HG03103 (cell line): Measurements from ENCODE around the gene RPN2.

Experiments used
- ATAC-seq: cut with Tn5 transposase; IDR thresholded peaks from one replicate; pipeline ENCODE4 v1.9.1; 2021; ENCODE audit warnings: low read depth; ENCODE audit not compliant: unreplicated experiment

RPN2 gene

DNA sequence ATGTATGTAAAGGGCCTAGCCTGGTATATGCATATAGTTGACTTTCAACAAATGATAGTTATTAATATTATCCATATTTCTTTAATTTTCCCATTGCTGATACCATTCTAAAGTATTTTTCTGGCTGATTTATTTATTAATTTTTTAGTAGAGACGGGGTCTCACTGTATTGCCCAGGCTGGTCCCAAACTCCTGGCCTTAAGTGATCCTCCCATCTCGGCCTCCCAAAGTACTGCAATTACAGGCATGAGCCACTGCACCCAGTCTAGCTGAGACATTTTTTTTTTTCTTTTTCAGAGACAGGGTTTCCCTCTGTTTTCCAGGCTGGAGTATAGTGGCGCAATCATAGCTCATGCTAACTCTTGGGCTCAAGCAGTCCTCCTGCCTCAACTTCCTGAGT, 30.1 kb downstream of the RPN2 start:
- ATAC-seq = no peak

DNA sequence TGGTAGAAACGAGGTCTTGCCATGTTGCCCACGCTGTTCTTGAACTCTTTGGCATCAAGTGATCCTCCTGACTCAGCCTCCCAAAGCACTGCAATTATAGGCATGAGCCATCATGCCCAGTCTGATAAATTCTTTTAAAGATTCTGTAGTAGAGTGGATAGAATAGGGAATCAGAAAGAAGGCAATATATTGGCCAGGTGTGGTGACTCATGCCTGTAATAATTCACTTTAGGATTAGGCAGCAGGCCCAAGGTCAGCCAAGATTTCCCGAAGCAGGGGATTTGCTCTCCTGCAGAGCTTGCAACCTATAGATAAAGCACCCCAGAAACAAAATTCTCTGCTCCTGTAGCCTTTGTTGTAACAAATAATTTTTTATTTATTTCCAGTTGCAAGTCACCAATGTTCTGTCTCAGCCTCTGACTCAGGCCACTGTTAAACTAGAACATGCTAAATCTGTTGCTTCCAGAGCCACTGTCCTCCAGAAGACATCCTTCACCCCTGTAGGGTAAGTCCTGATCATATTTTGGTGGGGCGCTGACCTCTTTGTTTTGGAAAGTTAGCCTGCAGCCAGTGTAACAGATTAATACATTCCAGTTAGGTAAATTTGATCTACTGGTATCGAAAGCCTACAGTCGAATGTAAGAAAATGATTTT, 30.7 kb downstream of the RPN2 start:
- no peak for ATAC-seq

DNA sequence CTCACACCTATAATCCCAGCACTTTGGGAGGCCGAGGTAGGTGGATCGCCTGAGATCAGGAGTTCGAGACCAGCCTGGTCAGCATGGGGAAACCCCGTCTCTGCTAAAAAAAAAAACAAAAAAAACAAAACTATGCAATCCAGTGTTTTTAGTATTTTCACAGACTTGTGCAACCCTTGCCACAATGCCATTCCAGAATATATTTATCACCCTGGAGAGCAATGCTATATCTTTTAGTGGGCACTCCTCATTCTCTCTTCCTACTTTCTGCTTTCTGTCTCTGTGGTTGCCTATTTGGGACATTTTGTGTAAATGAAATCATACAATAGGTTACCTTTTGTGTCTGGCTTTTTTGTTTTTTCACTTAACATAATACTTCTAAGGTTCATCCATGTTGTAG, 39.3 kb downstream of the RPN2 start:
- no peak for ATAC-seq

DNA sequence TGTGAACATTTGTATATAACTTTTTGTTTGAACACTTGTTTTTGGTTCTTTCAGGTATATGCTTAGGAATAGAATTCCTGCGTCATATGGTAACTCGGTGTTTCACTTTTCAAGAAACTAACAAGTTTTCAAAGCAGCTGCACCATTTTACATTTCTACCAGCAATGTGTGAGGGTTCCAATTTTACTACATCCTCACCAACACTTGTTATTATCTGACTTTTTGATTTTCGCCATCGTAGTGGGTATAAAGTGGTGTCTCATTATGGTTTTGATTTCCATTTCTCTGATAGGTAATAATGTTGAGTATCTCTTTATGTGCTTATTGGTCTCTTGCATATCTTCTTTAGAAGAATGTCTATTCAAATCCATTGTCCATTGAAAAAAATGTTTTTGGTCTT, 39.8 kb downstream of the RPN2 start:
- ATAC-seq = no peak

DNA sequence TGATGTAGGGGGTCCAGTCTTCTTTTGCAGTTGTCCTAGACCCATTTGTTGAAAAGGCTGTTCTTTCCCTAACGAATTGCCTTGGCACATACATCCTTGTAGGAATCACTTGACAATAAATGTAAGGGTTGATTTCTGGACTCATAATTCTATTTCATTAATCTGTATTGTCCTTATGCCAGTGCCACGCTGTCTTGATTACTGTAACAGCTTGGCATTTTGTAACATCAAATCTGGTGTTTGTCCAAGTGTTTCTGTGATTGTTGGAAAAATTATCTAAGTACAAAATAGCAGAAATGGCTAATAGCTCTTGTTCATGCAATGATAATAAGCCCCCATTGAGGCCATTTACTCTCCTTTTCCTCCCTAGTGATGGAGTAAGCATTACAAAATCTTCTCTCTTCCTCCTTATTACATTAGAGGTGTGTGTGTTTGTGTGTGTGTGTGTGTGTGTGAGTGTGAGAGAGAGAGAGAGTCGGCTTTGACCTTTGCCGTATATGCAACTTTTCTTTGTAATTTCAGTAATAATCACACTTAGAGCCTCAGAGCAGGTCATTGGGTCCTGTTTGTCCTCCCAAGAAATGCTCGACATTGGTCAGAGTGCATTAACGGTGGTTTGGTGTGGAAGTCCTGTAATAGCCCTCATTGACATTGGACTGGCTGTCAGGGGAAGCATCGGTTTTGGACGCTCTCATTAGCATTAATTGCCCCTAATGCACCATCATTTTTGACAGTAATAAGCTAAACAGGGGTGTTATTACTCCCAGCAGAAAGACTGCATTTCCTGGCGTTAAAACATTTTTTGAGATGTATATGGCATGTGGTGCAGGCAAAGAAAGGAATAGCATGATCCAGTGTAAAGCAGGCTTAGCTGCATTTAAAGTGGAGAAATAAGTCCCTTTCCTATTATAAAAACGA, 40.9 kb downstream of the RPN2 start:
- ATAC-seq = no peak

DNA sequence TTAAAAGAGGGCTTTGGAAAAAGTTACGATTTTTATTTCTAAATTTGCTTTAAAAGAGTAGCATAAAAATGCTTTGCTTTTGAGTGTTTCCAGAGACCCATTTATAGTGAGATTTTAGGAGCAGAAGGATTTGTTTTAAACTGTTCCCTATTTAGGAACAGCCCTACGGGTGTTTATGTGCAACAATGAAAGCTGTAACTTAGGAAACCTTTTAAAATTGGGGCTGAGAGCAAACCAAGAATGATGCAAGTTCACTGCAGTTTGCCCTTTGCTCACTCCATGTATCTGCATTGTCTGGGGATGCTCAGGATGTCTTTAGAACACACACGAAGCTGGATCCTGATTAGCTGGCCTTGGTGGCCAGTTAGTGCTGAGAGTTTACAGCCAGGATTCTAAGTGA, 41.6 kb downstream of the RPN2 start:
- ATAC-seq = no peak

DNA sequence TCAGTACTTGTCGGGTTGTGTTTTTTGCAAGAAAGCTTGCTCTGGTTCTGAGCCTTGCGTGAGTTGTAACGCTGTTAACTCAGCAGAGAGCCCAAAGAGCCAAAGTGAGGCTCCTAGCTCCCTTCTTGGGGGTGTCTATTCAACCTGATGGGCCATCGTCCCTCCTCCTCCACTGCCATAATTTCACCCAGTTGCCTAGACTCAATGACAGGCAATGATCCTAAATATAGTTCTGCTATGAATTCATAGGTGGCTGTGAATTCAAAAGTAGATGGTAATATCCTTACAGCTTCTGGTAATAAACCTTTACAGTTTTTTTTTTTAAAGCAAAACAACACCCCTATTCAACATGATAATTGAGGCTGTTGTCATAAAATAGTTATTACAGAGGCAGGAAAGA, 43.0 kb downstream of the RPN2 start:
- no peak for ATAC-seq

DNA sequence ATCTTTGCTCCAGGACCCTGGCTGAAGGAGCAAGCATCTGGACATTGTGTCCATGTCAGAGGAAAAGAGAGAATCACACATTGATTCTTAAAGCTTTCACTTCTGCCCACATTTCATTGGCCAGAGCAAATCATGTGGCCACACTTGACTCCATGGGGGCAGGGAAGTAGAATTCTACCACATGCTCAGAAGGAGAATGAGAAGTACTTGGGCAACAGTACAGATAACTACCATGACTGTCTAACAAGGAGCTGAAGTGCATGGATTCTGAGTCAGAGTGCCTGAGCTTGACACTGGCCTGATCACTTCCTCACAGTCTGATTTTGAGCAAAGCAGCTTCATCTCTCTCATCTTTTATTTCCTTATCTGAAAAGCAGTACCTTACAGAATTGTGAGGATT, 43.9 kb downstream of the RPN2 start:
- ATAC-seq = no peak

DNA sequence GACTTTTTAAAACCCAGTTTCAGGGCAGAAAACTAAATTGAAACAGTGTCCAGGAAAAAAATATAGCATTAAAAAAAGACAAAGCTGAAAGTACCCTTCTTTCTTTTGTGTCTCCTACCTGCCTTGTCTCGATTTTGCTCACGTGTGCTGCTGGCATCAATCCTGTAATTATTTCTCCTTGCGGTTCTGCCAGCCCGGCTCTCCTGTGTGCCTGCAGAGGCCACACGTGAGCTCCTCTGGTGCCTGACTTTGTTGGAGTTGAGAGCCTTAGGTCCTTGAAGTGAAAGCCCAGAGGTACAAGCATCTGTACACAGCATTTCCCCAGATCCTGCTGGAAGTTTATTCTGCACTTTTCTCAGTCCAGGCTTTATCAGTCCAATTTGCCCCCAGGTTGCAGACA, 46.0 kb downstream of the RPN2 start:
- no peak for ATAC-seq

DNA sequence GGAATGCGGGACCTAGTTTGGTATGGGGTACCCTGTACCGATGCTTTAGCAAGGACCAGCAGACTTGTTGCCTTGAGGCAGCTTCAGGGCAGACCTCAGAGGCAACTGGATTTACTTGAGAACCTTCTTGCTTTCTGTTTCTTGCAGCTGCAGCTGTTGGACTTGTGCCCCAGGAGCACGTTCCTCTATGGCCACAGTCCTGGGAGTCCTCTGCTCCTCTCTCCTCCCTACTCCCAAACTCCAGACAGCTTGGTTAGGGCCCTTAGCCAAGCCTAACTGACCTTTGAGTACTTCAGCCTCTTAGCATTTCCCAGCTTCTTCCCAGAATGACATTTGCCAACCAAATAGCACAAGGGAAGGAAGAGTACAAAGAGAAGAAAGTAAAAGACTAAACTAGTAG, 47.8 kb downstream of the RPN2 start:
- ATAC-seq = no peak

DNA sequence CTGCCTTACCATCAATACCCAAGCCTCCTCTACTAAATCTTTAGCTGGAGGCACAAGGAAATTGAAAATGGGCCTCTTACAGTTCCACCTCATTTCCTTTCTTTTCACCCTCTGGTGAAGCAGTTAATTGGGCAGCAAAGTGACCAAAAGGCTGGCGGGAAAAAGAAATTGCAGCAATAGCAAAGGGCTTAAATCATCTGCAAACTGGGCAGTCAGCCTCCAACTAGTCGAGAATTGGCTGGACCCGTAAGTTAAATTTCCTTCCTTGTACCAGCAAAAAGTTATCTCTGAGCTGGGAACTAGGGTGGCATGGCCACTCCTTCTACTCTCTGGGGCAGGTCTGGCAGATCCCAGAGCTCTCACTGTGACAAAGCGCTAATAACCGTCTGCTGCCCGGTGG, 49.0 kb downstream of the RPN2 start:
- ATAC-seq = no peak

DNA sequence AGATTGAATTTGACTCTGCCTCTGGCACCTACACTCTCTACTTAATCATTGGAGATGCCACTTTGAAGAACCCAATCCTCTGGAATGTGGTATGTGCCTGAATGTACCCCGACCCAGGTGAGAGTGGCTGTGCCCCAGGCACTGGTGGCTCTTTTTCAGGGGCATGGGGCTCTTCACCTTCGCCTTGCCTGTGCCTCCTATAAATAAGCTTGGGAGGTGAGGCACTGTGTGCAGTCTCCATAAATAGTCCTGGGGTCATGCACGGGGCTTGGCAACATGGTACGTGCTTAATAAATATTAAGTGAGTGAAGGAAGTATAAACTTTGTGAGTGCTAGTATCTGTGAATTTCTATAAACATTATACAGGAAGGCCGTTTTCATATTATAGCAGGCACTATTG, 49.5 kb downstream of the RPN2 start:
- no peak for ATAC-seq

DNA sequence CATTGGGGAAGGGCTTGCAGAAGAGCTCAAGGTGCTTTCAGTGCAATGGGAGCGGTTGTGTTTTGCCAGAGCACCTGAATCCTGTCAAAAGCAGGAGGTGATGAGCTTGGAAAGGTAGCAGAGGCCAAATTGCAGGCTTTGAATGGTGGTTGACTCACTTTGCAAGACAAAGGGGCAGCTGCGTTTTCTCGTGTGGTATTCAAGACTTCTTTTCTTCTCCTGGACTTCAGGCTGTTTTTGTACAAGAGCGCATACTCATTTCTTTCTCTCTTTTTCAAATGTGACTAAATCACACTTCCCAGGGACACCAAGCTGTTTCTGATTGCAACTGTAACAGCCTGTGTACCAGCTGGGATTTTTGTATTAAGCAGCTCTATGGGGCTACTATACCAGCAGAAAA, 50.2 kb downstream of the RPN2 start:
- ATAC-seq = no peak

DNA sequence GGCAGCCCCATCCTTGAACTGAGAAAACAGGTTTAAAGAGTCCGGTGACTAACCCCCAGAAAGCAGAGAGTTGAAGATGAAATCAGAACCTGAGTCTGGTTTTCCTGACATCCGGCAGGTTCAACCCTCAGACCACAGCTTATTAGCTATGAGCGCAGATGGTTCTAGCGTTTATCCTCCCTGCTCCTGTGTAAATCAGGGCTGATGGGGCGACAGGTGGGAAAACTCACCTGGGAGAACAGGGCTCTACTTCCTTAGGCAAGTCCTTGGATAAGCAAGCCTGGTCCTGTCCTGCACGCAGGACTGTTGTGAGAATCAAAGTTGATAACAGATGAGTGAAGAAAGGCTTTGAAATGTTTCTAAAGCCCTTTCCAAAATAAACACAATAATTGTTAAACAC, 51.1 kb downstream of the RPN2 start:
- ATAC-seq = no peak

DNA sequence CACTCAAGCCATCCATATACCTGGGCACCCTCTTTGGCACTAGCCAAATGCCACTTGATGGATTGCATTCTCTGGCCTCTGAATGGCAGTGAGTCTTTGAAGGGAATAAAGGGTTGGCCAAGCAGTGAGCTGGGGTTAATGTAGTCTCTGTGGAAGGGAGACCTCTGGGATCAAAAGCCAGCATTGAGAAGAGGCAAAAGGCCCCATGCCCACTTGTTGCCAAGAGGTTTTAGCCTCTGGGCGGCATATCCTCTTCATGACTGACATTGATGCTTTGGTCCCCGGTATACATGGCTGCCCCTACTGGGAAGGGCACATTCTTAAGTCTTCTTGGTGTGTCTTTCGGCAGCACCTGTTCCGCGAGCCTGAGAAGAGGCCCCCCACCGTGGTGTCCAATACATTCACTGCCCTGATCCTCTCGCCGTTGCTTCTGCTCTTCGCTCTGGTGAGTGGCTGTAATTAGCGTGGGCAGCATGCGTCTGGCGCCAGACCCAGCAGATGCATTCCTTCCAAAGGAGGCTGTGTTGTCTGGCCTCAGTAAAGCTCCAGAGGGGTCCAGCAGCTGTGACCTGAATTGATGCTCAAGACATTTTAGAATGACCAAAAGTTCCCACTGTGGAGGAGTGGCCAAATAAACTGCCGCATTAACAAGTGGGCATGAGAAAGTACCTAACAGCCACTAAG, 53.0 kb downstream of the RPN2 start:
- ATAC-seq = no peak

DNA sequence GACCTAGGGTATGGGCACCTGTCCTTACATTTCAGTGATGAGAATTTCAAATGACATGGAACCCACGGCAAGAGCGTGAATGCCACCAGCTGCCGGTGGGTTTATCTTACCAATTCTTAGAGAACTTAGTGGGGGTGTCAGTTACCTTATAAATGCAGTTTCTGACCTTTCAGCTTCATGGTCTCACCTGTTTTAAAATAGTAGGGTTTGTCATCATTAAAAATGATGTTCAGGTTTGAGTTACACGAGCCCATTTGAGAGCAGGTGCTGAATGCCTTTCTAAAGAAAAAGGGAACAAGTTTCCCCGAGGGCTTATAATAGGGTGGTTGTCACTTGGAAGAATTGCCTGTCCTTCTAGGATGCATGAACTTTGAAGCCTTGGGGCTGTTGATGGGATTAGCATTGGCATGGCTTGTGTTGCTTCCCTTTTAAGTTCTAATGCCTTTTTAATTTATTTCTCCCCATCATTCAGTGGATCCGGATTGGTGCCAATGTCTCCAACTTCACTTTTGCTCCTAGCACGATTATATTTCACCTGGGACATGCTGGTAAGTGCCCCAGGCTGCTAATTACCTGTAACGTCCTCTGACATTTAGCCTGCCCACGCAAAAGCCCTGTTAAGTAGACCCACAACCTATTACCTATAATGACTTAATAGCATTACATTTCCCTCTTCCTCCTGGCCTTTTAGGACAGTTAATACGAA, 54.6 kb downstream of the RPN2 start:
- no peak for ATAC-seq

DNA sequence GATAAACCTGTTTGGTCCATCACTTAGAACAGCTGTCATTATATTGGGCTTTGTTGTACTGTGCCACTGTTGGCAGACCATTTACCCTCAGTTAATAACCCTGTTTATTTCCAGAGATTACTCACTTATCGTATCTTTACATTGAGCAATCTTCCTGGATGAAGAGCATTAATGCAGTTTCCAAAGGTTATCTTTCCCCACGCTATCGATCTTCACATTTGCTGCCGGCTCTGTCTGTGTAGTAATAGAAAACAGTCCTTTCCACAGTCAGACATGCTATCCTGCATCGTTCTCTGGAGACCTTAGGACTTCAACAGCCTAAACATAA, 55.1 kb downstream of the RPN2 start:
- ATAC-seq = no peak

DNA sequence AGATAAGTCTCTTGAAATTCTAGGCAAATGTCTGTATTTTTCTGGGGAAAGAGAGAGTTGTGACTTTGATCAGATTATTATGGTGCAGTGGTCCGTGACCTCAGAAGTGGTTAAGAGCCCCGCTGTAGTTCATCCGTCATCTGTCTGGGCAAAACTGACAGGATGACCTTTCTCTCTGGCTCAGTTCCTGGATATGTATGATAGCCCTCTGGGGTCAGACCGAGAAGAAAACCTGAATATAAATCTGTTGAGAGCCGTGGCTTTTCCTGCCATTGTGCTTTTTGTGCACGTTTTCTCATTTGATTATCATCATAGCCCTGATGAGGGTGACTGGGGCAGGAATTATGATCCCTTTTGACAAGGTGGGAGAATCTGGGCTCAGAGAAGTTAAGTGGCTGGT, 55.9 kb downstream of the RPN2 start:
- ATAC-seq = no peak

DNA sequence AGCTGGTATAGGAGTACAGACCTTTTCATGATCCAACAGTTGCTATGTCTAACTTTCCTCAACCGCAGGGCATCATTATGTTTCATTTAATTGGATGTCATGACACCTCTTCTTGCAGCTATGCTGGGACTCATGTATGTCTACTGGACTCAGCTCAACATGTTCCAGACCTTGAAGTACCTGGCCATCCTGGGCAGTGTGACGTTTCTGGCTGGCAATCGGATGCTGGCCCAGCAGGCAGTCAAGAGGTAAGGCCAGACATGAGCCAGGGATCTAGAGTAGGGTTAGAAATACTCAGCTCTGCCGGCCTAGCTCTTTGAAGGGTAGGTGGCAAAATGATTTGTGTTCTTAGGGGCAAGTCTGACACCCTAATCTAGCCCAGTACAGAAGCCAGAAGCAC, 57.3 kb downstream of the RPN2 start:
- no peak for ATAC-seq

DNA sequence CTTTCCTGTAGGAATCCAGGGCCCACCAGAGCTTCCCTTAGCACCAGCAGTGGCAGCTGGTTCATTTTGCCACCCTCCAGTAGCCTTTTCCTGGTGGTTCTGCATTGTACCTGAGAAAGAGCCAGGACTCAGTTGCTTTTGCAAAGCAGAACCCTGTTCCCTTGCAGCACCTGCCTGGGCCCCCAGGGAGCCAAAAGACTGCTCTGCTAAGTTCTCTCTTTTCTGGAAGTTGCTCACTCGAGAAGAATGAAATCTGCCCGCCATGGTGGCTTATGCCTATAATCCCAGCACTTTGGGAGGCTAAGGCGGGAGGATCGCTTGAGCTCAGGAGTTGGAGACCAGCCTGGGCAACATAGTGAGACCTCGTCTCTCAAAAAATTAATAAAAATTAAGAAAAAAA, 58.5 kb downstream of the RPN2 start:
- no peak for ATAC-seq

DNA sequence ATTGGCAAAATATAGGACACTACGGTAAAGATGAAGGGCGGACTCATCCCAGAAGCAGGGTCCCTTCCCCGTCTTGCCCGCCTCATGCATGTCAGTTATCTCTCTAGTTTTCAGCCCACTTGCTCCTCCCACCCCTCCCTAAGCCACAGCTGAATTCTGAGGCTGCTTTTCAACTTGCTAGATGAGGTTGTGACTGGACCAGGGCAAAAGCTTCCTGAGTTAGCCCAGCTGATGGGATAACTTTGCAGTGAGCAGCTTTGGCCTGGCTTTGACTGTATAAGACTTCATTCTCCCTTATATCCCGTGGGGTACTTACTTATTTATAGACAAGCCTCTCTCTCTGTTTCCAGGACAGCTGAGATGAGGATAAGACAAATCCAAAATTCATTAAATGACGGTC, 59.3 kb downstream of the RPN2 start:
- ATAC-seq = no peak
